Middle frontal gyrus (tissue), 1 donor: ENCODE measurements around the gene HOXA13.

Experiments
- DNase-seq: peaks from one replicate; pipeline ENCODE4 v3.0.0-alpha.2; 2015; ENCODE audit warnings: low spot score; ENCODE audit errors: extremely low spot score

Gene HOXA13

DNA sequence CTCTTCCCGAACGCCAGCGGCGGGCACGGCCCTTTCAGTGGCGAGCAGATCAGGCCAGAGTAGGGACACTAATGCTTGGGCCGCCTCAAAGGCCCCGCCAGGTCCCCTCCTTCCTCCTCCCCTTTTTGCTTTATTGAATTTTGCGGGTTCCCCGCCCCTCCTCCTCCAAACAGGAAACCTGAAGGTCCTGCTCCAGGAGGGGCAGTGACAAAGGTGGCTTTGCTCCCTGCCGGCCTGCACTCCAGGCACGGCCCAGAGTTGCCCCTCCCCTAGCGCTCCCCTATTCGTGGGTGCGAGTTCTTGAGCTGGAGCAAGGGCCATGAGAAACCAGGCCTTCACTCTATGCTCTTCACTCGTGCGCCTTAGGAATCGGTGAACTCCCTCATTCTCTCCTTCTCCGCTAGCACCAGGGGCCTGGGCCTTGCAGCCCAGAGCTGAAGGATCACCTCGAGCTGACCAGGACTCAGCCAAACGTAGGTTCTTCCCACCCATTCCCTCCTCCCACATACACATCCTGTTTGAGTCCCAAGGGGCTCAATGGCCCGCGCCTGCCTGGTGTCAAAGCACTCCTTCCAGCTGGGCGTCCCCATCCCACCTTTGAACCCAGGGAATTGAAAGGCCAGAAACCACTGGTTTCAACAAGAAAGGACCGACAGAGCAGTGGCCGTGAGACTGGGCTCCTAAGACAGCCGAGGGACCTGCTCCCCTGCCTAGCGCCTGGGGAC lies 51.7 kb downstream of the HOXA13 start:
- DNase-seq = no peak

DNA sequence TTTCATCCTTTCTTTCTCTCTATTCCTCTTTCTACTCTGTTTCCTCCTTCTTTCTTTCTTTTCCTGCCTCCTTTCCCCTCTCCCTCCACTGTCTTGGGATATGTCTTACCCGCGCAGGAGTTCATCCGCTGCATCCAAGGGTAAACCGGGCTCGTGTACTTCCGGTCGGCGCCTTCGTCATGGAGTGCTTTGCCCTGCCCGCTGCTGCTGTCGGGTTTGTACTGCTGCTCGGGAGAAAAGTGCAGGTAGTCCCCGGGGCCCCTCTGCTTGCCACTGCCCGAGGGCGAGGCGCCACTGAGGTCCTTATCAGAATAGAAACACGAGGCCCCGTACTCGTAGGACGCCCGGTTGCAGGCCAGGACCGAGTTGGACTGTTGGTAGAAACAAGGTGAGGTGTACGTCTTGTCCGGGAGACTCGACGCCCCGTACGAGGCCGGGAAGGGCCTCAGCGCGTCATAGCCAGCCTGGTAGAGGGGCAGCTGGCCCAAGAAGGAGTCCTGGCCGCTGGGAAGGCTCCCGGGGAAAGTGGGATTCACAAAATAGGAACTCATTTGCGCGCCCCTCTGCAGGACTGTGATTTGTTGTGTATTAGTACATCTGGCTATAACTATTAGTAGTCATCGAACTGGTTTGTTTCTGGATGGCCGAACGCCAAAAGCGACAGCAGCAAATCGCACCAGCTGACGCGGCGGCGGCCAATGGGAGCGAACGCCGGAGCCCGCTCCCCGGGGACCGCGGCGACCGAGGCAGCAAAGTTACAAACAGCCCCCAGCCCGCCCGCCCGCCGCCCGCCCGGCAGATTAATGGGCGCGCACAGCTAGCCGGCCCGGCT lies 52.5 kb downstream of the HOXA13 start, which contains the start of gene HOXA6:
HOXA6 (minus strand) TSS at position 576 of the 832 bp plus-strand sequence; CDS start at position 551, 25 bp downstream.
- DNase-seq = no peak

DNA sequence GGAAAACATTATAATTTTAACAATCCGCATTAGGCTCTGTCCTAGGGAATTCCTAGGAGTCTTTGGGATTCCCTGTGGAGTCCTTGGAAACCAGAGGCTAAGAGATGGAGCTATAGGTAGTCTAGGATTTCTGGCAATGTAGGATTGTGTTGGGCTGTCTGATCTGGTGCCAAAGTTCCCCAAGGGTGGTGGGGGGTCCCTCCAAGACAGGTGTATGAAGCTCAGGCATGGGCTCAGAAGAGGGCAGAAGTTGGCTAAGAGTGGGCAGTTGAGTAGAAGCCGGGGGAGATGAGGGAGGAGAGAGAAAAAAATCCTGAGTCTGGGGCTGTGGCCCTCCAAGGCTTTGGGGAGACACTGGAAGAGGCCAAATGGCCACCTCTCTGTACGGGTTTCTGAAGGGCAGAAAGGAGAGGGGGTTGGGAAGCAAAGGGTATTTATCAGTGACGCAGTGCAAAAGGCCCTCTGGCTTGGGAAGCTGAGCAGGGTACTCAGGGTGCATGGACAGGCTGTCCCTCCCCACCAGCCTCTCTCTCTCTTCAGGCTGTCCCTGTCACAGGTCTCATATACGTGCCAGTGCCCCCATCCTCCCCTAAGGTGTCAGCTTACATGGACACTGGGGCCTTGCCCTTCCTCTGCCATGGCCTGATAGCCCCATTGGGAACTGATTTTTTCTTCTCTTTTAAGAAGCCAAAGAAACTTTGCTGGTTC lies 53.2 kb downstream of the HOXA13 start:
- DNase-seq = no peak

DNA sequence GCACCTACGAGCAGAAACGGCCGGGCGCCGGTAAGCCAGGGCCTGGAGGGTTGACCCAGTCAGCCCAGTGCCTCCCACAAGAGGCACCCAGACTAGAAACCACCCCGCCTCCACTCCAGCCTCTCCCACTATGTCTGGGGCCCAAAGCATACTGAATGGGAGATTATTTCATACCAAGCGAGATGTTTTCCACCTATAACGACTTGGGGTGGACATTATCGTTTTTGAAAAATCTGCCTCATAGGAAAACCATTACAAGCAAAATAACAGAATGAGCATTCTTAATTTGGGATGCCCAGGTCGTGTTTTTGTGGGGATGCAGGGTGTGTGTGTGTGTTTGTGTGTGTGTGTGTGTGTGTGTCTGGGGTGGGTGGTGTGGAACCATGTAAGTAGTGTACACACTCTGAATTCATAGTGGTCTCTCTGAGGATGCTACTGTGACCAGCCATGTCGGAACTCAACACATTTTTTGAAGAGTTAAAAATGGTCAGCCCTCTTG lies 53.9 kb downstream of the HOXA13 start:
- no peak for DNase-seq

DNA sequence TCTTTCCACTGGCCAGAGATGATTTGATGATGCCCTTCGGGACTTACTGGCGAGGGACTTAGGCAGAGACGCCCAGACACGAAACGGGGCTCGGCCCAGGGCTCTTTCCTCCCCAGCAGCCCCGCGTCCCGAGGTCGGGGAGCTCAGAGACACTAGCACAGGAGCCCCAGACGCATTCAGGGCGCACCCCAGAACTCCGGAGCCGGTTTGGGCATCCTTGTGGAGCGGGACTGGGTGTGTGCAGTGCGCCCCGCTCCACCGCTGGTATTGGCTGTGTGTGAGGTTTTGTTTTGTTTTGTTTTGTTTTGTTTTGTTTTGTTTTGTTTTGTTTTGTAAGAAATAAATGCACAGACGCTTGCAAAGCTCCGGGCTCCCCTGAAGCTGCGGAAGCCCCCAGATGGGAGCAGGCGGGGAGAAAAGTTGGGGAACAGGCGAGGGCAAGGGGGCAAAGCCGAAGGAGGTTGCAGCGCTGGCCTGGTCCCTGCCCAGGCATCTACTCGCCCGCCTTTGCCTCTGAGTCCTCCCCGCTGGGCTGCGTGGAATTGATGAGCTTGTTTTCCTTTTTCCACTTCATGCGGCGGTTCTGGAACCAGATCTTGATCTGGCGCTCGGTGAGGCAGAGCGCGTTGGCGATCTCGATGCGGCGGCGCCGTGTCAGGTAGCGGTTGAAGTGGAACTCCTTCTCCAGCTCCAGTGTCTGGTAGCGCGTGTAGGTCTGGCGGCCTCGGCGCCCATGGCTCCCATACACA lies 54.6 kb downstream of the HOXA13 start:
- no peak for DNase-seq

DNA sequence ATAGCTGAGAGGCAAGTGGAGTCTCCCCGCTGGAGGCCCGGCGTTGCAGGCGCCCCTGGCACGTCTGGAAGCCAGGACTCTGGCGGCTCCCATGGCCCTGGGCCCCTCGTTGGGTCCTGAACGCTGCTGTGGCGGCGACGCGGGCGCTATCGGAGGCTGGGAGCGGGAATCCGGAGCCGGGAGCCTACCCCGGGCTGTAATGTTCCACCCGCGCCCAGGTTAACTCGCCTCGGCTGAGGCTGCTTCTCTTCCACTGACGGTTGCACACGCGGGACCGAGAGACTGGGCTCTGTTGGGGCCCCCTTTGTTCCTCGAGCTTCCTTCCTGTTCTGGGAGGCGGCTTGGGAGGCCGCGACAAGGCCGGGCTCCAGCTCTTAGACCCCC lies 55.1 kb downstream of the HOXA13 start:
- DNase-seq = no peak
